GM23338 (cell line): ENCODE data around the gene RAPGEF5. TPM values are rescaled to one million over a fixed set of nuclear protein-coding genes. Genes with fewer than 3 reads are reported as not detected.

ENCODE experiments used
- ATAC-seq: fragments of 200-7000 bp; cut with Tn5 transposase; 3 replicates; pipeline ENCODE4 v1.9.1; 2020
- DNase-seq: peaks from one replicate; pipeline ENCODE4 v3.0.0-alpha.2; 2015; ENCODE audit warnings: low spot score
- H2AFZ ChIP-seq: fragments of 200-600 bp; sonication (generic); 2 replicates; pipeline ENCODE4 v1.8.0; 2016; ENCODE audit warnings: antibody characterized with exemption, mild to moderate bottlenecking, moderate library complexity
- H3F3A ChIP-seq: fragments of 200-600 bp; sonication (generic); replicated peaks from 2 replicates; pipeline ENCODE4 v1.8.0; 2017; ENCODE audit warnings: antibody characterized with exemption, mixed run types, low read depth
- H3K27ac ChIP-seq: fragments of 200-600 bp; sonication (generic); 2 replicates; pipeline ENCODE4 v1.6.1; 2016; ENCODE audit warnings: low read depth
- H3K27me3 ChIP-seq: fragments of 200-600 bp; sonication (generic); 2 replicates; pipeline ENCODE4 v1.8.0; 2016; ENCODE audit warnings: mild to moderate bottlenecking, mixed run types, moderate library complexity; ENCODE audit not compliant: insufficient read depth
- H3K36me3 ChIP-seq: fragments of 200-600 bp; sonication (generic); 2 replicates; pipeline ENCODE4 v1.8.0; 2016; ENCODE audit warnings: mild to moderate bottlenecking; ENCODE audit not compliant: insufficient read depth
- H3K4me1 ChIP-seq: fragments of 200-600 bp; sonication (generic); 2 replicates; pipeline ENCODE4 v1.8.0; 2016; ENCODE audit warnings: mild to moderate bottlenecking, moderate library complexity; ENCODE audit not compliant: insufficient read depth
- H3K4me2 ChIP-seq: fragments of 200-600 bp; sonication (generic); 2 replicates; pipeline ENCODE4 v1.7.1; 2017; ENCODE audit warnings: mixed run types
- H3K4me3 ChIP-seq: fragments of 200-600 bp; sonication (generic); 2 replicates; pipeline ENCODE4 v1.6.1; 2016; ENCODE audit warnings: mixed run types
- H3K79me2 ChIP-seq: fragments of 200-600 bp; sonication (generic); replicated peaks from 2 replicates; pipeline ENCODE4 v1.8.0; 2017; ENCODE audit warnings: mild to moderate bottlenecking; ENCODE audit not compliant: insufficient read depth
- H3K9me2 ChIP-seq: fragments of 200-600 bp; sonication (generic); 2 replicates; pipeline ENCODE4 v1.8.0; 2017; ENCODE audit not compliant: insufficient read depth
- H4K20me1 ChIP-seq: fragments of 200-600 bp; sonication (generic); replicated peaks from 2 replicates; pipeline ENCODE4 v1.8.0; 2017; ENCODE audit warnings: mild to moderate bottlenecking; ENCODE audit not compliant: insufficient read depth
- H3K27ac Mint-ChIP-seq: 2 replicates; pipeline ENCODE4 v1.8.0; 2020; ENCODE audit warnings: inconsistent platforms, mild to moderate bottlenecking, moderate library complexity, mixed read lengths
- H3K27me3 Mint-ChIP-seq: 3 replicates; pipeline ENCODE4 v1.8.0; 2022; ENCODE audit warnings: low read depth, mild to moderate bottlenecking, moderate library complexity, mixed read lengths, inconsistent platforms; ENCODE audit not compliant: insufficient read depth, poor library complexity
- H3K36me3 Mint-ChIP-seq: 3 replicates; pipeline ENCODE4 v1.8.0; 2021; ENCODE audit warnings: low read depth, mild to moderate bottlenecking, inconsistent platforms, moderate library complexity, mixed read lengths
- H3K4me1 Mint-ChIP-seq: 3 replicates; pipeline ENCODE4 v1.8.0; 2020; ENCODE audit warnings: mild to moderate bottlenecking, inconsistent platforms, mixed read lengths
- H3K4me3 Mint-ChIP-seq: 3 replicates; pipeline ENCODE4 v1.8.0; 2021; ENCODE audit warnings: moderate library complexity, mild to moderate bottlenecking, inconsistent platforms, mixed read lengths
- H3K9me3 Mint-ChIP-seq: 3 replicates; pipeline ENCODE4 v1.8.0; 2020; ENCODE audit warnings: moderate library complexity, mild to moderate bottlenecking, inconsistent platforms, mixed read lengths
- CREB1 ChIP-seq: fragments of 250-450 bp; sonication (Bioruptor Pico); IDR thresholded peaks from 2 replicates; pipeline ENCODE4 v1.5.0; 2020; ENCODE audit warnings: low read depth, mild to moderate bottlenecking, moderate library complexity
- CTCF ChIP-seq, 2 experiments: fragments of 200-600 bp in 1 of 2; sonication (generic) in 1 of 2; conservative IDR thresholded peaks; 2 replicates each; pipeline versions ENCODE4 v1.5.1 to v1.6.1; 2016 to 2017; ENCODE audit warnings: antibody characterized with exemption in 2 of 2, low read depth in 2 of 2, mild to moderate bottlenecking in 2 of 2, moderate library complexity in 1 of 2
- EZH2phosphoT487 ChIP-seq: fragments of 200-600 bp; sonication (generic); IDR thresholded peaks from one replicate; pipeline ENCODE4 v1.8.1; 2018; ENCODE audit warnings: antibody characterized with exemption; ENCODE audit not compliant: unreplicated experiment
- POLR2AphosphoS5 ChIP-seq: IDR thresholded peaks from 2 replicates; pipeline ENCODE4 v1.6.1; 2016; ENCODE audit warnings: antibody characterized with exemption, low read depth
- REST ChIP-seq: IDR thresholded peaks from one replicate; pipeline ENCODE4 v1.6.1; 2018; ENCODE audit warnings: antibody characterized with exemption; ENCODE audit not compliant: unreplicated experiment
- STAT1 ChIP-seq: IDR thresholded peaks from one replicate; pipeline ENCODE4 v1.6.1; 2016; ENCODE audit warnings: antibody characterized with exemption; ENCODE audit not compliant: unreplicated experiment
- ZNF114 ChIP-seq: fragments of 250-450 bp; sonication (Bioruptor Pico); IDR thresholded peaks from 2 replicates; pipeline ENCODE4 v1.5.0; 2020; ENCODE audit warnings: mild to moderate bottlenecking, moderate library complexity
- ZNF331 ChIP-seq: fragments of 250-450 bp; sonication (Bioruptor Pico); IDR thresholded peaks from 2 replicates; pipeline ENCODE4 v1.5.0; 2020; ENCODE audit warnings: low read depth, mild to moderate bottlenecking, moderate library complexity
- ZNF462 ChIP-seq: fragments of 250-450 bp; sonication (Bioruptor Pico); IDR thresholded peaks from 2 replicates; pipeline ENCODE4 v1.5.0; 2020; ENCODE audit warnings: mild to moderate bottlenecking, moderate library complexity
- polyA plus RNA-seq: library from polyadenylated mRNA; unstranded; fragments of >200 nt; fragmentation: Nextera tagmentation; extraction: Ambion mirVana; gene quantifications from 2 replicates; pipeline ENCODE4 v1.2.1, GENCODE V29; 2016
- total RNA-seq: library from RNA; depleted of rRNA; stranded (reverse); fragments of >200 nt; shearing (Covaris generic); gene quantifications from 2 replicates; pipeline ENCODE4 v1.2.3, GENCODE V29; 2014

RAPGEF5 gene
- total and polyA plus RNA-seq, 2 experiments from 2014 or later = 6.3 to 13.1 TPM

- TF ChIP-seq CREB1 (CRISPR knock-in tag) (no peak), CTCF (conservative IDR thresholded peaks at IDR 0.05; ENCODE audit: low read depth in 2 of 2) (no peak), ZNF331 (CRISPR knock-in tag) (no peak), EZH2phosphoT487 (no peak), REST (no peak)
Observed at GRCh38 chr7:22404421-22405023, 47.6 kb upstream of the RAPGEF5 start (continued).

- H3K27me3 Mint-ChIP-seq = peaks cover 2% of the 10 kb centered on the region
- H3K4me3 Mint-ChIP-seq = no peak overlapping the region
- no peak overlapping the region for H2AFZ ChIP-seq
- 0 out of 2 replicates have a peak, but pooled peaks cover 3% of the 10 kb centered on the region for H3K4me1 ChIP-seq
- H3K27me3 ChIP-seq = no peaks in the 10 kb centered on the region
- no peak overlapping the region for H3K4me2 ChIP-seq
- 0 out of 2 replicates have a peak, but pooled peaks cover 3% of the 10 kb centered on the region for H3K9me2 ChIP-seq
- no peak overlapping the region for H3K27ac ChIP-seq
- H3K79me2 ChIP-seq = no peaks in the 10 kb centered on the region
- H3K27ac Mint-ChIP-seq = no peak overlapping the region
- peaks cover 4% of the 10 kb centered on the region; the same call in 2 of the 3 replicates for H3K4me1 Mint-ChIP-seq
- no peaks in the 10 kb centered on the region for H4K20me1 ChIP-seq
- no peak overlapping the region for H3K4me3 ChIP-seq
- no peaks in the 10 kb centered on the region for H3K36me3 ChIP-seq
- no peak for DNase-seq
- no peaks in the 10 kb centered on the region for H3K9me3 Mint-ChIP-seq
- no peaks in the 10 kb centered on the region for H3F3A ChIP-seq
- H3K36me3 Mint-ChIP-seq = no peaks in the 10 kb centered on the region
- ATAC-seq = no peak
- TF ChIP-seq REST (no peak), ZNF462 (CRISPR knock-in tag) (no peak), CREB1 (CRISPR knock-in tag) (no peak), ZNF114 (CRISPR knock-in tag) (no peak), STAT1 (no peak), POLR2AphosphoS5 (no peak), ZNF331 (CRISPR knock-in tag) (no peak)
Observed at GRCh38 chr7:22403344-22403743, 46.4 kb upstream of the RAPGEF5 start.
